Pancreas (tissue), 10 donors: Measurements from ENCODE around the gene MLX. TPM values are rescaled to one million over a fixed set of nuclear protein-coding genes. Genes with fewer than 3 reads are reported as not detected.

Experiments
- ATAC-seq, 4 donors: fragments of 200-7000 bp; cut with Tn5 transposase; one replicate each; pipeline versions ENCODE4 v1.8.0 to v1.9.1; 2020; ENCODE audit warnings: mild to moderate bottlenecking in 4 of 4, moderate library complexity in 4 of 4
- DNase-seq, 6 donors: peaks; one replicate each; pipeline ENCODE4 v3.0.0-alpha.2; 2020
- FAIRE-seq: peaks from 2 replicates; lab custom pipeline; 2012; peaks lifted over from hg19 to GRCh38; lab: Jason Lieb, UNC
- H3K27ac ChIP-seq, 4 donors: fragments of 200-600 bp; sonication (generic); 1 replicate in 3 of 4; 2 replicates in 1 of 4; pipeline versions ENCODE4 v1.5.0 to v1.8.0; 2020
- H3K27me3 ChIP-seq, 4 donors: fragments of 200-600 bp; one replicate each; pipeline ENCODE4 v1.8.0; 2021
- H3K36me3 ChIP-seq, 3 donors: fragments of 200-600 bp; sonication (generic) in 1 of 3; one replicate each; pipeline versions ENCODE4 v1.5.0 to v1.8.0; 2020 to 2021
- H3K4me1 ChIP-seq, 3 donors: fragments of 200-600 bp; one replicate each; pipeline ENCODE4 v1.8.0; 2021
- H3K4me3 ChIP-seq, 4 donors: fragments of 200-600 bp; sonication (generic) in 2 of 4; one replicate each; pipeline versions ENCODE4 v1.5.0 to v1.8.0; 2020 to 2021
- H3K9me3 ChIP-seq, 4 donors: fragments of 200-600 bp; one replicate each; pipeline ENCODE4 v1.8.0; 2021
- CTCF ChIP-seq, 4 donors: fragments of 200-600 bp; sonication (generic) in 3 of 4; IDR thresholded peaks; one replicate each; pipeline versions ENCODE4 v1.5.0 to v1.8.0; 2021; ENCODE audit warnings: antibody characterized with exemption in 4 of 4
- WGBS, 2 donors: extraction: QIAGEN DNeasy Blood & Tissue Kit; methylation state at CpG; one replicate each; pipeline ENCODE4 v1.1.7; 2013; 5-methylcytosine and 5-hydroxymethylcytosine counted together
- intact Hi-C, 3 donors: fragments of 100-400 bp; cut with DNase I; formaldehyde crosslinking; loops; one replicate each; pipeline versions ENCODE4 v1.11.1 to v1.14.2; 2022
- polyA plus RNA-seq, 2 donors: library from polyadenylated mRNA; stranded (reverse); fragments of 200-250 nt; gene quantifications; one replicate each; pipeline ENCODE4 v1.2.3, GENCODE V29; 2013
- total RNA-seq, 6 donors: library from RNA; stranded (reverse); fragmentation: NEBNext Ultra II Directional in 4 of 6; extraction: Animal tissue kit (Norgen Biotek cat#: 25700) in 4 of 6; gene quantifications; one replicate each; pipeline versions ENCODE4 v1.2.1 to v1.2.4, GENCODE V29; 2021 to 2023
- donor health status: healthy with polysubstance abuse.
- donor health status: DM: no; HTN: no; CAD: no; lungs with moderate emphysema.
- donor health status: DM: no; HTN: no; CAD: no.
- donor health status: control.
- donor health status: control.
- donor health status: Bipolar disorder and iron deficiency.
- donor health status: DM: yes; HTN: yes; CAD: no.
- donor health status: DM: no; HTN: no; CAD: no.
- donor health status: DM: no; HTN: no; CAD: no.
- donor health status: DM: yes; HTN: yes; CAD: no.

Gene MLX
- total and polyA plus RNA-seq, 8 donors = 18.6 to 44.5 (median 25.2) TPM

DNA sequence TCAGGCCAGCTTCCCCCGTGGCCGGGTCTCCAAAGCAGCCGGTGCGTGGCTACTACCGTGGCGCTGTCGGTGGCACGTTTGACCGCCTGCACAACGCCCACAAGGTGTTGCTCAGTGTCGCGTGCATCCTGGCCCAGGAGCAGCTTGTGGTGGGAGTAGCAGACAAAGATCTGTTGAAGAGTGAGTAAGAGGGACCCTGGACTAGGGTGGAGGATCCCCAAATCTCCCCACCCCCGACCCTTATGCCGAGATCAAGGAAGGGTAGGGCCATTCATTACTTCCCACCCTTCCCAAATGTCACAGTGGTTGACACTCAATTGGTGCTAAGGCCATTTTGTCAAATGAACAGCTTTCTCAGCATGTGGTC, 3.8 kb upstream of the MLX start:
- no peak for DNase-seq

DNA sequence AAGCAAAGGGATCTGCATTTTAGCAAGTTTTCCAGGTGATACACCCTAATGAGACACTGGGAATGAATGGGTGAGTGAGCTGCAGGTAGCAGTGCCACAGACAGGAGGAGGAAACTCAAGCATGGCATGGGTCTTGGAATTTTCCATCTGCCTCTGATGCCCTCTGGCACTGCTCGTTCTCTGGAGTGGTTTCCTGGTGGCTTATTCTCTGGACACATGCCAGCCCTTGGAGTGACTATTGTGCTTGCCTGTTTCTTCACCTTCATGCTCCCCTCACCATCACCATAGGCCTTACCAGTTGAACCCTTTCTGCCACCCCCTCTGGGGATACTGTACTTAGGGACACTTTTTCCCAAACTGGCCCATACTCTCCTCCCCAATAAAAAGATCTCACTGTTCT, 3.4 kb upstream of the MLX start:
- no peak for TF ChIP-seq CTCF (IDR thresholded peaks at IDR 0.05)
- peak in 1 of 4 donors; percentile 1 for ATAC-seq
- peak overlapping the region in 3 of 4 donors; percentile 74 to 81 (median 79) for H3K27ac ChIP-seq
- WGBS, 2 donors = 0 to 10% methylated on average over 1 of the region's 1 CpG
- peaks cover 0 to 19% (median 10%) of the 10 kb centered on the region in 3 donors for H3K36me3 ChIP-seq
- peak in 3 of 6 donors; percentile 39 to 68 (median 58) for DNase-seq
- peak overlapping the region in 3 of 4 donors; percentile 76 to 93 (median 88) for H3K4me3 ChIP-seq
- no peak for FAIRE-seq
- H3K4me1 ChIP-seq = peaks cover 0 to 26% (median 8%) of the 10 kb centered on the region in 3 donors
- intact Hi-C loops = no loop called here
- H3K9me3 ChIP-seq = no peaks in the 10 kb centered on the region
- no peaks in the 10 kb centered on the region for H3K27me3 ChIP-seq

More for the DNA sequence above, 3.8 kb upstream of the MLX start:
- peaks cover 0 to 23% (median 8%) of the 10 kb centered on the region in 3 donors for H3K4me1 ChIP-seq
- no peak for ATAC-seq
- intact Hi-C loops = no loop called here
- TF ChIP-seq CTCF (IDR thresholded peaks at IDR 0.05) = no peak
- H3K27me3 ChIP-seq = no peaks in the 10 kb centered on the region
- H3K4me3 ChIP-seq = peak overlapping the region; percentile 76 to 93 (median 86)
- 26 to 27% methylated on average over 14 of the region's 14 CpGs for WGBS, 2 donors
- H3K9me3 ChIP-seq = no peaks in the 10 kb centered on the region
- FAIRE-seq = no peak
- peak overlapping the region; percentile 69 to 81 (median 76) for H3K27ac ChIP-seq
- H3K36me3 ChIP-seq = peaks cover 0 to 19% (median 10%) of the 10 kb centered on the region in 3 donors

GRCh38 chr17:42563950-42564349, 3.0 kb upstream of the MLX start:
- Histone ChIP-seq H3K36me3 (peaks cover 0 to 23% (median 10%) of the 10 kb centered on the region in 3 donors), H3K4me1 (peaks cover 0 to 26% (median 8%) of the 10 kb centered on the region in 3 donors), H3K4me3 (peak overlapping the region in 3 of 4 donors; percentile 76 to 93 (median 88)), H3K27ac (peak overlapping the region in 1 of 4 donors; percentile 74), H3K27me3 (no peaks in the 10 kb centered on the region), H3K9me3 (no peaks in the 10 kb centered on the region)
- ATAC-seq (no peak), DNase-seq (peak in 1 of 6 donors; percentile 57), FAIRE-seq (no peak)
- no peak for TF ChIP-seq CTCF (IDR thresholded peaks at IDR 0.05)
- WGBS, 2 donors = 66 to 70% methylated on average over 8 to 9 of the region's 9 CpGs
- intact Hi-C loops = no loop called here

GRCh38 chr17:42564815-42565522, 1.9 kb upstream of the MLX start:
- no peak overlapping the region for H3K27ac ChIP-seq
- H3K4me3 ChIP-seq = no peak overlapping the region
- no peaks in the 10 kb centered on the region for H3K27me3 ChIP-seq
- H3K9me3 ChIP-seq = no peaks in the 10 kb centered on the region
- intact Hi-C loops = no loop called here
- DNase-seq = peak in 1 of 6 donors; percentile 39
- ATAC-seq = no peak
- peaks cover 0 to 33% (median 15%) of the 10 kb centered on the region in 3 donors for H3K36me3 ChIP-seq
- TF ChIP-seq CTCF (IDR thresholded peaks at IDR 0.05) = no peak
- FAIRE-seq = no peak
- peaks cover 0 to 26% (median 8%) of the 10 kb centered on the region in 3 donors for H3K4me1 ChIP-seq
- 83 to 88% methylated on average over 15 of the region's 15 CpGs for WGBS, 2 donors
